ENCODE measurements around the gene AMHR2.

- TF ChIP-seq CTCF (IDR thresholded peaks at IDR 0.05) (no peak), POLR2A (IDR thresholded peaks at IDR 0.05) (no peak), EP300 (IDR thresholded peaks at IDR 0.05) (no peak)
Measured at GRCh38 chr12:53414756-53415417, 8.8 kb upstream of the AMHR2 start.
